GM20431 (cell line): ENCODE results near the gene KCND3.

Source experiments
- in situ Hi-C: fragments of 300-500 bp; cut with MseI, MboI; formaldehyde crosslinking; loops from one replicate; pipeline ENCODE4 v1.15.0; 2020; ENCODE audit warnings: low sequenced_read_pairs; ENCODE audit not compliant: unreplicated experiment

KCND3 gene

GRCh38 chr1:111961773-111962565 lies 27.5 kb downstream of the KCND3 start:
- in situ Hi-C loops: no loop called here

- in situ Hi-C loops: no loop called here
These were observed 28.5 kb downstream of the KCND3 start for GRCh38 chr1:111961016-111961415.

- in situ Hi-C loops: no loop called here
These were observed 30.0 kb downstream of the KCND3 start for GRCh38 chr1:111959436-111959835.

- in situ Hi-C loops: no loop called here
These were observed 30.6 kb downstream of the KCND3 start for GRCh38 chr1:111958851-111959250.

GRCh38 chr1:111958075-111958474 lies 31.4 kb downstream of the KCND3 start:
- in situ Hi-C loops: no loop called here

GRCh38 chr1:111956155-111956771 lies 33.2 kb downstream of the KCND3 start:
- in situ Hi-C loops: no loop called here

GRCh38 chr1:111955755-111956154 lies 33.7 kb downstream of the KCND3 start:
- in situ Hi-C loops: no loop called here

GRCh38 chr1:111953797-111954196 lies 35.7 kb downstream of the KCND3 start:
- in situ Hi-C loops: no loop called here

GRCh38 chr1:111952125-111952657 lies 37.3 kb downstream of the KCND3 start:
- in situ Hi-C loops: no loop called here

- in situ Hi-C loops: no loop called here
These were observed 41.0 kb downstream of the KCND3 start for GRCh38 chr1:111948209-111949171.

GRCh38 chr1:111943846-111944749 lies 45.4 kb downstream of the KCND3 start:
- in situ Hi-C loops: no loop called here

- in situ Hi-C loops: no loop called here
These were observed 46.4 kb downstream of the KCND3 start for GRCh38 chr1:111943066-111943465.

GRCh38 chr1:111938536-111938935 lies 50.9 kb downstream of the KCND3 start:
- in situ Hi-C loops: no loop called here

- in situ Hi-C loops: no loop called here
These were observed 51.3 kb downstream of the KCND3 start for GRCh38 chr1:111938123-111938522.

GRCh38 chr1:111937147-111937725 lies 52.2 kb downstream of the KCND3 start:
- in situ Hi-C loops: no loop called here

- in situ Hi-C loops: no loop called here
These were observed 55.2 kb downstream of the KCND3 start for GRCh38 chr1:111934106-111934852.

- in situ Hi-C loops: no loop called here
These were observed 59.1 kb downstream of the KCND3 start for GRCh38 chr1:111930356-111930755.

- in situ Hi-C loops: no loop called here
These were observed 60.9 kb downstream of the KCND3 start for GRCh38 chr1:111928531-111928930.
